Endothelial cell of umbilical vein (primary cell): ENCODE data around the gene PASD1. TPM values are rescaled to one million over a fixed set of nuclear protein-coding genes. Genes with fewer than 3 reads are reported as not detected.

Experiments used
- BruUV-seq: library from RNA; stranded (reverse); fragments of 400-500 nt; replicated peaks from 2 replicates; lab custom pipeline; 2021; lab: Mats Ljungman, UMichigan
- CTCF ChIA-PET: fragments of 300-600, 350-600 bp; sonication (Branson Sonifier 250); formaldehyde crosslinking; loops from one replicate; lab custom pipeline; 2021; ENCODE audit warnings: antibody characterized with exemption, inconsistent platforms; lab: Charles Lee
- POLR2A ChIA-PET: fragments of 300-600, 350-600 bp; sonication (Branson Sonifier 250); formaldehyde crosslinking; loops from one replicate; lab custom pipeline; 2021; ENCODE audit warnings: antibody characterized with exemption, inconsistent platforms; lab: Charles Lee
- DNase-seq: peaks from one replicate; pipeline ENCODE4 v3.0.0-alpha.2; 2011; ENCODE audit warnings: low read depth, low spot score
- FAIRE-seq: peaks from 2 replicates; lab custom pipeline; 2011; peaks lifted over from hg19 to GRCh38; lab: Jason Lieb, UNC
- H2AFZ ChIP-seq: 2 replicates; pipeline ENCODE4 v1.6.0; 2012; ENCODE audit warnings: low read depth, low read length, control low read depth, inconsistent platforms
- H3K27ac ChIP-seq: 2 replicates; pipeline ENCODE4 v1.5.1; 2011; ENCODE audit warnings: low read depth, mild to moderate bottlenecking, control low read depth, low read length, moderate library complexity; ENCODE audit not compliant: insufficient read depth
- H3K27me3 ChIP-seq, 2 experiments: 2 replicates each; pipeline versions ENCODE4 v1.6.0 to v1.6.1; 2011; ENCODE audit warnings: low read length in 2 of 2, mixed read lengths in 1 of 2; ENCODE audit not compliant: control insufficient read depth in 2 of 2, insufficient read depth in 2 of 2
- H3K36me3 ChIP-seq, 2 experiments: 2 replicates in 1 of 2; 3 replicates in 1 of 2; pipeline ENCODE4 v1.5.1; 2011; ENCODE audit warnings: low read length in 2 of 2, mild to moderate bottlenecking in 1 of 2, moderate library complexity in 1 of 2; ENCODE audit not compliant: control insufficient read depth in 2 of 2, insufficient read depth in 2 of 2; ENCODE audit errors: extremely low read depth in 1 of 2
- H3K4me1 ChIP-seq: 3 replicates; pipeline ENCODE4 v1.5.1; 2011; ENCODE audit warnings: mild to moderate bottlenecking, low read length; ENCODE audit not compliant: control insufficient read depth, insufficient read depth; ENCODE audit errors: extremely low read depth
- H3K4me2 ChIP-seq: 2 replicates; pipeline ENCODE4 v1.6.1; 2011; ENCODE audit warnings: low read length, control low read depth, mixed read lengths; ENCODE audit not compliant: insufficient read depth
- H3K4me3 ChIP-seq, 3 experiments: fragments of 200-600 bp in 1 of 3; sonication (generic), shearing (Covaris generic) in 1 of 3; replicated peaks in 1 of 3; 2 replicates each; pipeline ENCODE4 v1.5.1; 2011 to 2016; ENCODE audit warnings: control low read depth in 3 of 3, low read length in 3 of 3, mild to moderate bottlenecking in 2 of 3, inconsistent platforms in 1 of 3, low read depth in 1 of 3, moderate library complexity in 1 of 3; ENCODE audit not compliant: insufficient read depth in 1 of 3
- H3K79me2 ChIP-seq: 2 replicates; pipeline ENCODE4 v1.6.0; 2012; ENCODE audit warnings: low read length, inconsistent platforms; ENCODE audit not compliant: control insufficient read depth, insufficient read depth
- H3K9ac ChIP-seq: replicated peaks from 2 replicates; pipeline ENCODE3; 2011; ENCODE audit warnings: low read length, control low read depth; ENCODE audit not compliant: insufficient read depth; ENCODE audit errors: extremely low read depth
- H3K9me1 ChIP-seq: replicated peaks from 3 replicates; pipeline ENCODE4 v1.6.0; 2011; ENCODE audit warnings: mild to moderate bottlenecking, low read length; ENCODE audit not compliant: control insufficient read depth, insufficient read depth; ENCODE audit errors: extremely low read depth
- H3K9me3 ChIP-seq: replicated peaks from 2 replicates; pipeline ENCODE4 v1.5.1; 2012; ENCODE audit warnings: low read length, inconsistent platforms; ENCODE audit not compliant: control insufficient read depth, insufficient read depth
- H4K20me1 ChIP-seq: replicated peaks from 2 replicates; pipeline ENCODE3; 2011; ENCODE audit warnings: mild to moderate bottlenecking, low read length; ENCODE audit not compliant: control insufficient read depth, insufficient read depth; ENCODE audit errors: extremely low read depth
- CTCF ChIP-seq, 2 donors: IDR thresholded peaks; 1 replicate in 1 of 2; 2 replicates in 1 of 2; pipeline ENCODE4 v1.5.1; 2011; ENCODE audit warnings: low read length in 2 of 2, mild to moderate bottlenecking in 2 of 2, moderate library complexity in 2 of 2, control low read depth in 1 of 2, inconsistent platforms in 1 of 2, low read depth in 1 of 2; ENCODE audit not compliant: insufficient read depth in 1 of 2; ENCODE audit errors: extremely low read depth in 1 of 2
- EZH2 ChIP-seq: IDR thresholded peaks from 2 replicates; pipeline ENCODE4 v1.6.1; 2012; ENCODE audit warnings: borderline replicate concordance, low read depth, mild to moderate bottlenecking, moderate library complexity, low read length, inconsistent platforms; ENCODE audit not compliant: severe bottlenecking
- FOS ChIP-seq: IDR thresholded peaks from 2 replicates; pipeline ENCODE4 v1.6.1; 2011; ENCODE audit warnings: mild to moderate bottlenecking, low read length, moderate library complexity, borderline replicate concordance; ENCODE audit not compliant: insufficient read depth
- GATA2 ChIP-seq: IDR thresholded peaks from 2 replicates; pipeline ENCODE4 v1.7.0; 2011; ENCODE audit warnings: low read depth, mild to moderate bottlenecking, moderate library complexity, mixed read lengths, low read length; ENCODE audit not compliant: insufficient read length, insufficient read depth
- JUN ChIP-seq: IDR thresholded peaks from 2 replicates; pipeline ENCODE4 v1.6.1; 2011; ENCODE audit warnings: borderline replicate concordance, low read depth; ENCODE audit not compliant: insufficient read length, insufficient read depth
- MAX ChIP-seq: IDR thresholded peaks from 2 replicates; pipeline ENCODE4 v1.6.1; 2011; ENCODE audit not compliant: insufficient read depth, insufficient read length
- MYC ChIP-seq: IDR thresholded peaks from one replicate; pipeline ENCODE4 v1.6.1; 2011; ENCODE audit warnings: mild to moderate bottlenecking, low read depth, low read length
- POLR2A ChIP-seq: IDR thresholded peaks from 2 replicates; pipeline ENCODE4 v1.6.1; 2012; ENCODE audit warnings: low read depth, mild to moderate bottlenecking, control low read depth, low read length
- POLR2AphosphoS5 ChIP-seq: IDR thresholded peaks from 2 replicates; pipeline ENCODE4 v1.6.1; 2012; ENCODE audit warnings: low read depth, mild to moderate bottlenecking, control low read depth, low read length, moderate library complexity; ENCODE audit not compliant: insufficient read depth
- dilution Hi-C: fragments of 300-500 bp; cut with MboI; formaldehyde crosslinking; loops from one replicate; pipeline ENCODE4 v1.15.0; 2019; ENCODE audit warnings: low sequenced_read_pairs; ENCODE audit not compliant: extremely low pct_ligation_motif_present
- intact Hi-C: fragments of 100-400 bp; cut with micrococcal nuclease; formaldehyde crosslinking; loops from one replicate; pipeline ENCODE4 v1.10.0; 2022
- polyA plus RNA-seq, 4 experiments: library from polyadenylated mRNA; depleted of rRNA in 3 of 4; stranded (reverse) in 3 of 4; unstranded in 1 of 4; fragments of >200 nt; gene quantifications; 2 replicates each; pipeline versions ENCODE4 v1.2.1 to v1.2.3, GENCODE V29; 2011 to 2012; ENCODE audit warnings: missing spikeins in 1 of 4
- total RNA-seq: library from RNA; stranded (reverse); gene quantifications from 2 replicates; pipeline ENCODE4 v1.2.3, GENCODE V29; 2021

PASD1 gene
- total and polyA plus RNA-seq, 2 donors (not counting 3 experiments of a cell fraction or from before 2014, with no cell fraction given): not detected

- Histone ChIP-seq H3K27ac (no peak overlapping the region), H3K36me3 (no peaks in the 10 kb centered on the region), H3K4me3 (no peak overlapping the region), H3K9ac (no peak overlapping the region), H3K79me2 (no peaks in the 10 kb centered on the region), H3K27me3 (no peaks in the 10 kb centered on the region), H3K4me2 (no peak overlapping the region), H3K4me1 (no peaks in the 10 kb centered on the region), H3K9me1 (no peaks in the 10 kb centered on the region), H4K20me1 (no peaks in the 10 kb centered on the region), H3K9me3 (no peaks in the 10 kb centered on the region), H2AFZ (no peak overlapping the region)
- FAIRE-seq (no peak), DNase-seq (no peak)
- ChIA-PET CTCF (no interaction called here), POLR2A (no interaction called here)
- TF ChIP-seq POLR2AphosphoS5 (no peak), EZH2 (no peak), MYC (no peak), FOS (no peak), CTCF (IDR thresholded peaks at IDR 0.05; ENCODE audit: extremely low read depth in 1 of 2, insufficient read depth in 1 of 2, low read depth in 1 of 2, low read length in 2 of 2) (no peak), POLR2A (no peak), MAX (no peak), GATA2 (no peak), JUN (no peak)
- intact Hi-C loops: no loop called here
- no TSS peak for BruUV-seq
- dilution Hi-C loops: no loop called here
Observed at GRCh38 chrX:151515237-151515636, 48.2 kb upstream of the PASD1 start.
